KMS-11 (cell line): ENCODE measurements around the gene DCD.

Experiments used
- H2AFZ ChIP-seq: fragments of 200-600 bp; sonication (generic); 2 replicates; pipeline ENCODE4 v1.6.1; 2016; ENCODE audit warnings: antibody characterized with exemption, mixed run types, low read depth
- H3K27ac ChIP-seq: fragments of 200-600 bp; sonication (generic); 2 replicates; pipeline ENCODE4 v1.6.1; 2016; ENCODE audit warnings: mild to moderate bottlenecking, mixed run types
- H3K27me3 ChIP-seq: fragments of 200-600 bp; sonication (generic); 2 replicates; pipeline ENCODE4 v1.6.1; 2017; ENCODE audit warnings: mild to moderate bottlenecking, low read depth, mixed run types, moderate library complexity; ENCODE audit not compliant: insufficient read depth
- H3K36me3 ChIP-seq: fragments of 200-600 bp; sonication (generic); 2 replicates; pipeline ENCODE4 v1.6.1; 2017; ENCODE audit warnings: mild to moderate bottlenecking, mixed run types; ENCODE audit not compliant: insufficient read depth
- H3K4me1 ChIP-seq: fragments of 200-600 bp; sonication (generic); 2 replicates; pipeline ENCODE4 v1.6.1; 2016; ENCODE audit warnings: mild to moderate bottlenecking, low read depth, mixed run types; ENCODE audit not compliant: poor library complexity, severe bottlenecking
- H3K4me2 ChIP-seq: fragments of 200-600 bp; sonication (generic); 2 replicates; pipeline ENCODE4 v1.7.0; 2016; ENCODE audit warnings: mild to moderate bottlenecking, mixed run types
- H3K4me3 ChIP-seq: fragments of 200-600 bp; sonication (generic); IDR thresholded peaks from 2 replicates; pipeline ENCODE4 v1.6.1; 2017; ENCODE audit warnings: low read depth, low read length, mixed read lengths; ENCODE audit not compliant: insufficient read depth
- H3K79me2 ChIP-seq: fragments of 200-600 bp; sonication (generic); 2 replicates; pipeline ENCODE4 v1.6.1; 2016; ENCODE audit warnings: low read depth, mixed run types; ENCODE audit not compliant: insufficient read depth
- H3K9ac ChIP-seq: fragments of 200-600 bp; sonication (generic); 2 replicates; pipeline ENCODE4 v1.6.1; 2016; ENCODE audit warnings: mild to moderate bottlenecking, mixed run types
- H4K20me1 ChIP-seq: fragments of 200-600 bp; sonication (generic); 2 replicates; pipeline ENCODE4 v1.6.1; 2016; ENCODE audit warnings: mild to moderate bottlenecking, mixed run types; ENCODE audit not compliant: insufficient read depth
- TF ChIP-seq, protein P1 (sequence below): fragments of 200-600 bp; sonication (generic); conservative IDR thresholded peaks from 2 replicates; pipeline ENCODE4 v1.6.1; 2017; ENCODE audit warnings: low read depth, mild to moderate bottlenecking, antibody characterized with exemption, low read length, moderate library complexity, mixed read lengths

DCD gene

DNA sequence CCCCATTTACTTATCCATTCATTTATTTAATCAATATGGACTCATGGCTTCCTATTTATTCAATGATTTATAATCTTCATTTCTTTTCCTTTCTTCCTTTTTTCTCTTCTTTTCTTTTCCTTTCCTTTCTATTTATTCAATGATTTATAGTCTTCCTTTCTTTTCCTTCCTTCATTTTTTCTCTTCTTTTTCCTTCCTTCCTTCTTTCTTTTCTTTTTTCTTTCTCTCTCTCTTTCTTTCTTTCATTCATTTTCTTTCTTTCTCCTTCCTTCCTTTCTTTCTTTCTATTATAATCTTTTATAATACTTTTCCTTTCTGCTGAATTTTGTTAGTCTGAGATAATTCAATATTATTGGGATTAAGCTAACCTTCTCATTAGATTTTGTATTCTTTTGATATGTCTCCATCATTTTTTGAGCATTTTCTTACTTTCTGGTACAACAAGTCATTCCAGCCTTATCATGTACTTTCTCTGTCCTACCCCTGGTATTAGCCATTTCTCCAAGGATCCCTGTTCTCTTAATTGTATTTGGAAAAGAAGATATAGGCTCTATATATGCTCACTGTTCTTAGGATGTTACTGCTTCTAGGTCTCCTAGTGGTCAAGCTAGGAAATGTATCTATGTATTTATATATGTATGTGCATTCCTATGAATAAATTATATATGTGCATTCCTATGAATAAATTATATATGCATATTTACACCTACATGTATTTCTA lies 25.5 kb downstream of the DCD start:
- H3K4me2 ChIP-seq, result no peak overlapping the region
- no peak overlapping the region for H3K27ac ChIP-seq

GRCh38 chr12:54616933-54617680 lies 31.1 kb downstream of the DCD start:
- H4K20me1 ChIP-seq, result no peaks in the 10 kb centered on the region
- TF ChIP-seq, protein P1, sequence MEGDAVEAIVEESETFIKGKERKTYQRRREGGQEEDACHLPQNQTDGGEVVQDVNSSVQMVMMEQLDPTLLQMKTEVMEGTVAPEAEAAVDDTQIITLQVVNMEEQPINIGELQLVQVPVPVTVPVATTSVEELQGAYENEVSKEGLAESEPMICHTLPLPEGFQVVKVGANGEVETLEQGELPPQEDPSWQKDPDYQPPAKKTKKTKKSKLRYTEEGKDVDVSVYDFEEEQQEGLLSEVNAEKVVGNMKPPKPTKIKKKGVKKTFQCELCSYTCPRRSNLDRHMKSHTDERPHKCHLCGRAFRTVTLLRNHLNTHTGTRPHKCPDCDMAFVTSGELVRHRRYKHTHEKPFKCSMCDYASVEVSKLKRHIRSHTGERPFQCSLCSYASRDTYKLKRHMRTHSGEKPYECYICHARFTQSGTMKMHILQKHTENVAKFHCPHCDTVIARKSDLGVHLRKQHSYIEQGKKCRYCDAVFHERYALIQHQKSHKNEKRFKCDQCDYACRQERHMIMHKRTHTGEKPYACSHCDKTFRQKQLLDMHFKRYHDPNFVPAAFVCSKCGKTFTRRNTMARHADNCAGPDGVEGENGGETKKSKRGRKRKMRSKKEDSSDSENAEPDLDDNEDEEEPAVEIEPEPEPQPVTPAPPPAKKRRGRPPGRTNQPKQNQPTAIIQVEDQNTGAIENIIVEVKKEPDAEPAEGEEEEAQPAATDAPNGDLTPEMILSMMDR, result no peak
- no peak overlapping the region for H2AFZ ChIP-seq
- H3K4me2 ChIP-seq, result no peak overlapping the region
- no peaks in the 10 kb centered on the region for H3K36me3 ChIP-seq
- no peak overlapping the region for H3K4me3 ChIP-seq
- no peaks in the 10 kb centered on the region for H3K79me2 ChIP-seq
- no peaks in the 10 kb centered on the region for H3K27me3 ChIP-seq
- no peak overlapping the region for H3K9ac ChIP-seq
- no peaks in the 10 kb centered on the region for H3K4me1 ChIP-seq
- H3K27ac ChIP-seq, result no peak overlapping the region

More for the DNA sequence above, 25.5 kb downstream of the DCD start:
- Histone ChIP-seq H3K4me3 (no peak overlapping the region), H2AFZ (no peak overlapping the region), H3K27me3 (no peaks in the 10 kb centered on the region), H3K79me2 (no peaks in the 10 kb centered on the region), H4K20me1 (no peaks in the 10 kb centered on the region), H3K4me1 (no peaks in the 10 kb centered on the region), H3K36me3 (no peaks in the 10 kb centered on the region), H3K9ac (no peak overlapping the region)
- TF ChIP-seq, protein P1, result peak; percentile 79

- Histone ChIP-seq H3K79me2 (no peaks in the 10 kb centered on the region), H2AFZ (no peak overlapping the region), H3K36me3 (no peaks in the 10 kb centered on the region), H3K4me2 (no peak overlapping the region), H3K4me1 (no peaks in the 10 kb centered on the region), H3K27ac (no peak overlapping the region), H3K4me3 (no peak overlapping the region), H4K20me1 (no peaks in the 10 kb centered on the region), H3K27me3 (no peaks in the 10 kb centered on the region), H3K9ac (no peak overlapping the region)
- TF ChIP-seq, protein P1, result no peak
Observed at GRCh38 chr12:54612225-54612750, 35.9 kb downstream of the DCD start.

GRCh38 chr12:54611715-54612149 lies 36.4 kb downstream of the DCD start:
- H3K9ac ChIP-seq, result no peak overlapping the region

More at GRCh38 chr12:54611715-54612149, 36.4 kb downstream of the DCD start:
- Histone ChIP-seq H3K27ac (no peak overlapping the region), H3K4me1 (no peaks in the 10 kb centered on the region), H3K27me3 (no peaks in the 10 kb centered on the region), H3K4me3 (no peak overlapping the region), H4K20me1 (no peaks in the 10 kb centered on the region), H3K36me3 (no peaks in the 10 kb centered on the region), H2AFZ (no peak overlapping the region), H3K79me2 (no peaks in the 10 kb centered on the region), H3K4me2 (no peak overlapping the region)
- TF ChIP-seq, protein P1, result no peak
